H9 (cell line): ENCODE data around the gene LSM3. TPM values are rescaled to one million over a fixed set of nuclear protein-coding genes. Genes with fewer than 3 reads are reported as not detected.

Experiments
- DNase-seq: peaks from one replicate; pipeline ENCODE4 v3.0.0-alpha.2; 2017
- H2AFZ ChIP-seq: one replicate; pipeline ENCODE4 v1.6.1; 2013; ENCODE audit warnings: mild to moderate bottlenecking, low read length, control low read depth, moderate library complexity
- H2AK5ac ChIP-seq: 2 replicates; pipeline ENCODE4 v1.6.1; 2013; ENCODE audit warnings: low read length, control low read depth, mixed read lengths; ENCODE audit not compliant: insufficient read length
- H2BK120ac ChIP-seq: one replicate; pipeline ENCODE4 v1.6.1; 2013; ENCODE audit warnings: low read depth, mild to moderate bottlenecking, low read length, control low read depth, inconsistent platforms; ENCODE audit not compliant: poor library complexity, severe bottlenecking
- H2BK12ac ChIP-seq: 2 replicates; pipeline ENCODE4 v1.6.1; 2013; ENCODE audit warnings: low read length, control low read depth, mixed read lengths, low read depth; ENCODE audit not compliant: insufficient read length
- H2BK15ac ChIP-seq: 2 replicates; pipeline ENCODE4 v1.6.1; 2013; ENCODE audit warnings: low read depth, low read length, control low read depth
- H2BK20ac ChIP-seq: one replicate; pipeline ENCODE4 v1.6.1; 2013; ENCODE audit warnings: low read depth, mild to moderate bottlenecking, low read length, control low read depth, inconsistent platforms; ENCODE audit not compliant: poor library complexity, severe bottlenecking
- H2BK5ac ChIP-seq: 2 replicates; pipeline ENCODE4 v1.6.1; 2013; ENCODE audit warnings: low read length, control low read depth, mixed read lengths; ENCODE audit not compliant: insufficient read length
- H3K14ac ChIP-seq: 2 replicates; pipeline ENCODE4 v1.6.1; 2013; ENCODE audit warnings: low read length, control low read depth; ENCODE audit not compliant: insufficient read depth
- H3K18ac ChIP-seq: 2 replicates; pipeline ENCODE4 v1.6.1; 2013; ENCODE audit warnings: low read depth, mild to moderate bottlenecking, mixed read lengths, low read length, control low read depth; ENCODE audit not compliant: insufficient read length
- H3K23ac ChIP-seq: 2 replicates; pipeline ENCODE4 v1.6.1; 2013; ENCODE audit warnings: low read length, control low read depth, mixed read lengths, low read depth; ENCODE audit not compliant: insufficient read length
- H3K23me2 ChIP-seq: 2 replicates; pipeline ENCODE4 v1.6.1; 2013; ENCODE audit warnings: low read depth, mild to moderate bottlenecking, mixed read lengths, low read length, control low read depth; ENCODE audit not compliant: insufficient read length, poor library complexity, severe bottlenecking
- H3K27ac ChIP-seq: 2 replicates; pipeline ENCODE4 v1.5.1; 2013; ENCODE audit warnings: low read length, control low read depth, mixed read lengths, low read depth; ENCODE audit not compliant: insufficient read length
- H3K27me3 ChIP-seq: 2 replicates; pipeline ENCODE4 v1.6.1; 2013; ENCODE audit warnings: low read length, control low read depth, inconsistent platforms; ENCODE audit not compliant: insufficient read depth
- H3K4ac ChIP-seq: 2 replicates; pipeline ENCODE4 v1.6.1; 2013; ENCODE audit warnings: low read depth, mild to moderate bottlenecking, control low read depth, inconsistent platforms, low read length, moderate library complexity
- H3K4me1 ChIP-seq: 2 replicates; pipeline ENCODE4 v1.6.1; 2013; ENCODE audit warnings: low read length, control low read depth, inconsistent platforms; ENCODE audit not compliant: insufficient read depth
- H3K4me2 ChIP-seq: 2 replicates; pipeline ENCODE4 v1.6.1; 2013; ENCODE audit warnings: low read length, control low read depth, mixed read lengths; ENCODE audit not compliant: insufficient read length, insufficient read depth
- H3K56ac ChIP-seq: 2 replicates; pipeline ENCODE4 v1.6.1; 2013; ENCODE audit warnings: low read depth, mild to moderate bottlenecking, mixed read lengths, low read length, control low read depth; ENCODE audit not compliant: insufficient read length
- H3K79me1 ChIP-seq: 2 replicates; pipeline ENCODE4 v1.6.1; 2013; ENCODE audit warnings: low read depth, mild to moderate bottlenecking, moderate library complexity, low read length, control low read depth, inconsistent platforms; ENCODE audit not compliant: insufficient read depth, poor library complexity, severe bottlenecking
- H3K79me2 ChIP-seq: 2 replicates; pipeline ENCODE4 v1.6.1; 2013; ENCODE audit warnings: low read length, control low read depth, inconsistent platforms; ENCODE audit not compliant: insufficient read depth
- H3K9ac ChIP-seq: 2 replicates; pipeline ENCODE4 v1.6.1; 2013; ENCODE audit warnings: low read length, control low read depth, mixed read lengths; ENCODE audit not compliant: insufficient read length; ENCODE audit errors: extremely low read depth
- H3K9me3 ChIP-seq: one replicate; pipeline ENCODE4 v1.6.1; 2013; ENCODE audit warnings: low read depth, low read length, inconsistent platforms; ENCODE audit not compliant: control insufficient read depth
- H3T11ph ChIP-seq: one replicate; pipeline ENCODE4 v1.6.1; 2013; ENCODE audit warnings: mild to moderate bottlenecking, low read length, control low read depth, inconsistent platforms
- H4K20me1 ChIP-seq: one replicate; pipeline ENCODE4 v1.6.1; 2013; ENCODE audit not compliant: control insufficient read depth, insufficient read length, insufficient read depth
- H4K5ac ChIP-seq: 2 replicates; pipeline ENCODE4 v1.6.1; 2013; ENCODE audit warnings: low read depth, mild to moderate bottlenecking, mixed read lengths, low read length, control low read depth; ENCODE audit not compliant: insufficient read length
- H4K8ac ChIP-seq: replicated peaks from 2 replicates; pipeline ENCODE4 v1.6.1; 2013; ENCODE audit warnings: low read length, control low read depth, mixed read lengths, low read depth; ENCODE audit not compliant: insufficient read length
- H4K91ac ChIP-seq: 2 replicates; pipeline ENCODE4 v1.6.1; 2013; ENCODE audit warnings: low read depth, mild to moderate bottlenecking, moderate library complexity, mixed read lengths, low read length, control low read depth; ENCODE audit not compliant: insufficient read length
- H3K27ac Mint-ChIP-seq, 3 experiments: 2 replicates in 2 of 3; 3 replicates in 1 of 3; pipeline ENCODE4 v1.8.0; 2020 to 2021; ENCODE audit warnings: mixed read lengths in 3 of 3, mild to moderate bottlenecking in 1 of 3, moderate library complexity in 1 of 3
- H3K27me3 Mint-ChIP-seq: 2 replicates; pipeline ENCODE4 v1.8.0; 2021; ENCODE audit warnings: low read depth, mild to moderate bottlenecking, moderate library complexity, mixed read lengths
- H3K36me3 Mint-ChIP-seq, 3 experiments: 2 replicates in 2 of 3; 3 replicates in 1 of 3; pipeline ENCODE4 v1.8.0; 2020 to 2021; ENCODE audit warnings: low read depth in 3 of 3, mixed read lengths in 3 of 3; ENCODE audit not compliant: insufficient read depth in 1 of 3
- H3K4me1 Mint-ChIP-seq, 2 experiments: 2 replicates each; pipeline ENCODE4 v1.8.0; 2020; ENCODE audit warnings: mixed read lengths in 2 of 2
- H3K4me3 Mint-ChIP-seq, 2 experiments: 2 replicates in 1 of 2; 3 replicates in 1 of 2; pipeline ENCODE4 v1.8.0; 2020 to 2021; ENCODE audit warnings: mild to moderate bottlenecking in 2 of 2, mixed read lengths in 2 of 2, moderate library complexity in 1 of 2
- H3K9me3 Mint-ChIP-seq, 2 experiments: 2 replicates in 1 of 2; 3 replicates in 1 of 2; pipeline ENCODE4 v1.8.0; 2020; ENCODE audit warnings: mild to moderate bottlenecking in 2 of 2, mixed read lengths in 2 of 2, moderate library complexity in 1 of 2
- CTCF ChIP-seq: fragments of 200-600 bp; sonication (generic); conservative IDR thresholded peaks from 3 replicates; pipeline ENCODE4 v1.8.0; 2021; ENCODE audit warnings: antibody characterized with exemption, mild to moderate bottlenecking
- WGBS: extraction: QIAGEN DNeasy Blood & Tissue Kit; methylation state at CpG from one replicate; pipeline ENCODE4 v1.1.7; 2013; ENCODE audit warnings: missing lambda C conversion rate, low lambda C conversion rate, mixed read lengths; ENCODE audit not compliant: insufficient read length; ENCODE audit errors: extremely low coverage; 5-methylcytosine and 5-hydroxymethylcytosine counted together
- total RNA-seq: library from RNA; stranded (reverse); gene quantifications from 2 replicates; pipeline ENCODE4 v1.2.1, GENCODE V29; 2021

The LSM3 gene
- total RNA-seq, 1 experiment from 2014 or later, result 24.4 TPM

GRCh38 chr3:14179114-14179465, 473 bp downstream of the LSM3 start:
- Histone ChIP-seq H2BK5ac (peak overlapping the region; percentile 47), H3K79me1 (peaks cover 2% of the 10 kb centered on the region), H3K14ac (no peak overlapping the region), H2BK15ac (no peak overlapping the region), H3K56ac (no peak overlapping the region), H2BK120ac (no peak overlapping the region), H3K27me3 (no peaks in the 10 kb centered on the region), H3T11ph (no peak overlapping the region), H4K91ac (no peak overlapping the region), H3K4ac (no peak overlapping the region), H2AK5ac (no peak overlapping the region), H2BK20ac (no peak overlapping the region), H3K4me1 (no peaks in the 10 kb centered on the region), H3K18ac (no peak overlapping the region), H4K5ac (no peak overlapping the region), H4K20me1 (no peaks in the 10 kb centered on the region), H3K79me2 (peaks cover 11% of the 10 kb centered on the region; the same call in 1 of the 2 replicates), H4K8ac (no peak overlapping the region), H3K4me2 (peak overlapping the region; percentile 86), H3K23me2 (peaks cover 13% of the 10 kb centered on the region), H2AFZ (no peak overlapping the region), H3K9me3 (no peaks in the 10 kb centered on the region), H3K27ac (no peak overlapping the region), H3K23ac (no peak overlapping the region), H2BK12ac (no peak overlapping the region), H3K9ac (peak overlapping the region; percentile 99)
- TF ChIP-seq CTCF, result no peak
- Mint-ChIP-seq H3K27ac (peak overlapping the region; percentile 98 to 100 (median 100)), H3K4me1 (peaks cover 26 to 33% of the 10 kb centered on the region in 2 experiments), H3K4me3 (peak overlapping the region; percentile 98), H3K36me3 (peaks cover 16 to 29% (median 26%) of the 10 kb centered on the region in 3 experiments), H3K27me3 (no peaks in the 10 kb centered on the region), H3K9me3 (peaks cover 0 to 3% of the 10 kb centered on the region in 2 experiments; a peak in 1 of 5 replicates)
- WGBS, result no CpG with 5 or more reads among the region's 3 CpGs
- DNase-seq, result no peak
